Measurements from ENCODE around the gene TSEN15.

Gene TSEN15

DNA sequence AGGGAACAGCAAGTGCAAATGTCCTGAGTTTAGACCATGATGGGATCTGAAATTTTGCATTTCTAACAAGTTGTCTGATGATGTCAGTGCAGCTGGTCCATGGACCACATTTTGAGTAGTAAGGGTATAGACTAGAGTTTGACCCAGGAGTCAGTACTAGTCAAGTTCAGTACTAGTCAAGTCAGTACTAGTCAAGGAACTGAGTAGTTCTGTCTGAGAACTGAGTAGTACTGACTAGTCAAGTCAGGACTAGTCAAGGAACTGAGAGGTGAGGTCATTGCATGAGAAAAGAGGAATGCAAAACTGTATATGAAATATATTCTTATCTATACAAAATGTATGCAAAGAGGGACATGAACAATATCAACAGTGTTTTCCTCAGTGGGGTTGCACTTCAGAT lies 34.1 kb downstream of the TSEN15 start:
- TF ChIP-seq EZH2 (optimal IDR thresholded peaks at IDR 0.05; ENCODE audit: low read depth, low read length) (no peak), EZH2phosphoT487 (IDR thresholded peaks at IDR 0.05; ENCODE audit: low read length) (no peak)
- TF ChIP-seq, protein P1, sequence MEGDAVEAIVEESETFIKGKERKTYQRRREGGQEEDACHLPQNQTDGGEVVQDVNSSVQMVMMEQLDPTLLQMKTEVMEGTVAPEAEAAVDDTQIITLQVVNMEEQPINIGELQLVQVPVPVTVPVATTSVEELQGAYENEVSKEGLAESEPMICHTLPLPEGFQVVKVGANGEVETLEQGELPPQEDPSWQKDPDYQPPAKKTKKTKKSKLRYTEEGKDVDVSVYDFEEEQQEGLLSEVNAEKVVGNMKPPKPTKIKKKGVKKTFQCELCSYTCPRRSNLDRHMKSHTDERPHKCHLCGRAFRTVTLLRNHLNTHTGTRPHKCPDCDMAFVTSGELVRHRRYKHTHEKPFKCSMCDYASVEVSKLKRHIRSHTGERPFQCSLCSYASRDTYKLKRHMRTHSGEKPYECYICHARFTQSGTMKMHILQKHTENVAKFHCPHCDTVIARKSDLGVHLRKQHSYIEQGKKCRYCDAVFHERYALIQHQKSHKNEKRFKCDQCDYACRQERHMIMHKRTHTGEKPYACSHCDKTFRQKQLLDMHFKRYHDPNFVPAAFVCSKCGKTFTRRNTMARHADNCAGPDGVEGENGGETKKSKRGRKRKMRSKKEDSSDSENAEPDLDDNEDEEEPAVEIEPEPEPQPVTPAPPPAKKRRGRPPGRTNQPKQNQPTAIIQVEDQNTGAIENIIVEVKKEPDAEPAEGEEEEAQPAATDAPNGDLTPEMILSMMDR (IDR thresholded peaks at IDR 0.05; ENCODE audit: low read length): no peak
- Histone ChIP-seq H3K9ac (ENCODE audit: low read length) (no peak overlapping the region), H3K4me1 (ENCODE audit: low read length) (no peaks in the 10 kb centered on the region), H3K4me2 (ENCODE audit: low read depth, low read length) (no peak overlapping the region), H4K20me1 (ENCODE audit: insufficient read depth, low read length) (no peaks in the 10 kb centered on the region), H3K27ac (ENCODE audit: low read length) (no peak overlapping the region), H3K9me2 (replicated peaks; ENCODE audit: insufficient read depth, low read length) (no peaks in the 10 kb centered on the region), H3K36me3 (replicated peaks; ENCODE audit: insufficient read depth, low read length) (no peaks in the 10 kb centered on the region), H3K9me3 (replicated peaks; ENCODE audit: insufficient read depth, low read length) (no peaks in the 10 kb centered on the region), H3K79me2 (ENCODE audit: low read length) (no peaks in the 10 kb centered on the region), H3K27me3 (replicated peaks; ENCODE audit: insufficient read depth, low read length) (no peaks in the 10 kb centered on the region), H3K4me3 (ENCODE audit: low read length) (no peak overlapping the region), H2AFZ (ENCODE audit: low read length) (no peak overlapping the region), H3F3A (ENCODE audit: insufficient read depth, low read length) (no peaks in the 10 kb centered on the region)
- DNase-seq: no peak

GRCh38 chr1:184088037-184088436 lies 36.5 kb downstream of the TSEN15 start:
- TF ChIP-seq EZH2phosphoT487 (IDR thresholded peaks at IDR 0.05; ENCODE audit: low read length) (no peak), EZH2 (optimal IDR thresholded peaks at IDR 0.05; ENCODE audit: low read depth, low read length) (no peak)
- TF ChIP-seq, protein P1 (IDR thresholded peaks at IDR 0.05; ENCODE audit: low read length): no peak
- Histone ChIP-seq H3K79me2 (ENCODE audit: low read length) (no peaks in the 10 kb centered on the region), H3K9me2 (replicated peaks; ENCODE audit: insufficient read depth, low read length) (no peaks in the 10 kb centered on the region), H3F3A (ENCODE audit: insufficient read depth, low read length) (no peaks in the 10 kb centered on the region), H3K27ac (ENCODE audit: low read length) (no peak overlapping the region), H3K9me3 (replicated peaks; ENCODE audit: insufficient read depth, low read length) (no peaks in the 10 kb centered on the region), H3K4me2 (ENCODE audit: low read depth, low read length) (no peak overlapping the region), H4K20me1 (ENCODE audit: insufficient read depth, low read length) (no peaks in the 10 kb centered on the region), H3K4me1 (ENCODE audit: low read length) (no peaks in the 10 kb centered on the region), H3K36me3 (replicated peaks; ENCODE audit: insufficient read depth, low read length) (no peaks in the 10 kb centered on the region), H3K27me3 (replicated peaks; ENCODE audit: insufficient read depth, low read length) (no peaks in the 10 kb centered on the region), H2AFZ (ENCODE audit: low read length) (no peak overlapping the region), H3K4me3 (ENCODE audit: low read length) (no peak overlapping the region), H3K9ac (ENCODE audit: low read length) (no peak overlapping the region)
- no peak for DNase-seq

- H3F3A ChIP-seq (ENCODE audit: insufficient read depth, low read length): no peaks in the 10 kb centered on the region
- no peaks in the 10 kb centered on the region for H3K36me3 ChIP-seq (replicated peaks; ENCODE audit: insufficient read depth, low read length)
- H3K4me1 ChIP-seq (ENCODE audit: low read length): no peaks in the 10 kb centered on the region
- no peak for DNase-seq
- no peak overlapping the region for H3K4me3 ChIP-seq (ENCODE audit: low read length)
- H3K27me3 ChIP-seq (replicated peaks; ENCODE audit: insufficient read depth, low read length): no peaks in the 10 kb centered on the region
- H3K27ac ChIP-seq (ENCODE audit: low read length): no peak overlapping the region
- H3K4me2 ChIP-seq (ENCODE audit: low read depth, low read length): no peak overlapping the region
- no peaks in the 10 kb centered on the region for H4K20me1 ChIP-seq (ENCODE audit: insufficient read depth, low read length)
- no peaks in the 10 kb centered on the region for H3K79me2 ChIP-seq (ENCODE audit: low read length)
- no peak overlapping the region for H3K9ac ChIP-seq (ENCODE audit: low read length)
- H3K9me3 ChIP-seq (replicated peaks; ENCODE audit: insufficient read depth, low read length): no peaks in the 10 kb centered on the region
- no peak overlapping the region for H2AFZ ChIP-seq (ENCODE audit: low read length)
- TF ChIP-seq, protein P1 (IDR thresholded peaks at IDR 0.05; ENCODE audit: low read length): no peak
- TF ChIP-seq EZH2 (optimal IDR thresholded peaks at IDR 0.05; ENCODE audit: low read depth, low read length) (no peak), EZH2phosphoT487 (IDR thresholded peaks at IDR 0.05; ENCODE audit: low read length) (no peak)
- H3K9me2 ChIP-seq (replicated peaks; ENCODE audit: insufficient read depth, low read length): no peaks in the 10 kb centered on the region
Measured at GRCh38 chr1:184093071-184093470, 41.5 kb downstream of the TSEN15 start.

Measured in MM.1S (cell line).